Ovary (tissue), 3 donors: ENCODE measurements around the gene VILL.

Experiments used
- POLR2A ChIP-seq: fragments of 450-650 bp; IDR thresholded peaks from one replicate; pipeline ENCODE4 v1.6.1; 2017; ENCODE audit warnings: antibody characterized with exemption, mild to moderate bottlenecking, moderate library complexity
- TF ChIP-seq, protein P1 (sequence below), 3 donors: fragments of 450-650 bp in 2 of 3; fragments of 200-600 bp in 1 of 3; IDR thresholded peaks; one replicate each; pipeline versions ENCODE4 v1.5.1 to v1.8.0; 2016 to 2022; ENCODE audit warnings: antibody characterized with exemption in 3 of 3, mild to moderate bottlenecking in 1 of 3
- donor health status: DM: no; HTN: no; CAD: no.

DNA sequence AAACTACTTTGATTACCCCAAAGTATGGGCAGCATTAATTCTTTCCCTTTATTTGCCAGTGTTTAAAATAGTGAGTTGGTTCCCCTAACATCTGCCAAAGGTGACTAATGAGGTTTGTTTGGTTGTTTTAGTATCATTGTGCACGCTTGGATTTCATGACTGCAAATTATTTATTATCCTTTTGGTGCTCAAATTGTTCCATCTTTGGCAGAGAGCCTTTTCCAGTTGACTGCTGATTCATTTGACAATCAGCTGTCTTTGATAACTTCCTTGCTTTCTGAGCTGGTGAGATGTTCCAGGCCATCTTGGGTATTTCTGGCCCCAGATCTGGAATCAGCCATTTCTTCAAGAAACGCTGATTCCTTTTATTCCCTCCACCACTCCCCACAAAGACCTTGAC, 57.3 kb downstream of the VILL start:
- TF ChIP-seq, protein P1, sequence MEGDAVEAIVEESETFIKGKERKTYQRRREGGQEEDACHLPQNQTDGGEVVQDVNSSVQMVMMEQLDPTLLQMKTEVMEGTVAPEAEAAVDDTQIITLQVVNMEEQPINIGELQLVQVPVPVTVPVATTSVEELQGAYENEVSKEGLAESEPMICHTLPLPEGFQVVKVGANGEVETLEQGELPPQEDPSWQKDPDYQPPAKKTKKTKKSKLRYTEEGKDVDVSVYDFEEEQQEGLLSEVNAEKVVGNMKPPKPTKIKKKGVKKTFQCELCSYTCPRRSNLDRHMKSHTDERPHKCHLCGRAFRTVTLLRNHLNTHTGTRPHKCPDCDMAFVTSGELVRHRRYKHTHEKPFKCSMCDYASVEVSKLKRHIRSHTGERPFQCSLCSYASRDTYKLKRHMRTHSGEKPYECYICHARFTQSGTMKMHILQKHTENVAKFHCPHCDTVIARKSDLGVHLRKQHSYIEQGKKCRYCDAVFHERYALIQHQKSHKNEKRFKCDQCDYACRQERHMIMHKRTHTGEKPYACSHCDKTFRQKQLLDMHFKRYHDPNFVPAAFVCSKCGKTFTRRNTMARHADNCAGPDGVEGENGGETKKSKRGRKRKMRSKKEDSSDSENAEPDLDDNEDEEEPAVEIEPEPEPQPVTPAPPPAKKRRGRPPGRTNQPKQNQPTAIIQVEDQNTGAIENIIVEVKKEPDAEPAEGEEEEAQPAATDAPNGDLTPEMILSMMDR (IDR thresholded peaks at IDR 0.05), result no peak
- no peak for TF ChIP-seq POLR2A
